ENCODE measurements around the gene VGLL4.
"Not testable (repeated sequence)": the region's sequence is repeated elsewhere in the genome, so short reads cannot be mapped to it uniquely, and the experiment has no call there.

The VGLL4 gene

DNA sequence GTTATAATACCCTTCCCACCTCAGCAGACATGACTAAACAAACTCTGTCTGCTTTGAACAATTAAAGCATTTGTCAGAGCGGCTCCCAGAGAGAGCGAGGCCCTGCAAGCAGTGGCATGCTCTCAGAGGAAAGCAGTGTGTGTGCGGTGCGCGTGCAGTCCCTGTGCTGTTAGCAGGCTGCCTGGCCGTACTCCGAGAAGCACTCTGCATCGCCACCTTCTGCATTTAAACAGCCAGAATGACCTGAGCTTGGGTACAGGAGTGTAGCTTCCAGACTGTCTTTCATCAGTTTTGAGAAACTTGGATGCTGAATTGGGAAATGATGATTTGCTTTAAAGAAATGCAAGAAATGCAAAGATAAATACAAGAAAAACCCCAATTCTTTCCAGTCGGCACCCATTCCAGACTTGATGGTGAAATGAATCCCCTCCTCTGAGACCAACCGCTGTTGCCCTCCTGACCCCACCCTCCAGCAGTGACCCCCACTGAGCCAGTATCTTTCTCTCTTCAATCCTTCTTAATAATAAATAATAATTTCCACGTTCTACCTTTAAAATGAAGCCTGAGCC is 113.5 kb downstream of the VGLL4 start:
- Histone ChIP-seq H3K79me1 (ENCODE audit: low read length) (no peaks in the 10 kb centered on the region), H2AK5ac (ENCODE audit: low read length) (no peak overlapping the region), H3K23ac (ENCODE audit: low read length) (no peak overlapping the region), H3K4me1 (ENCODE audit: control insufficient read depth, low read depth, low read length) (no peaks in the 10 kb centered on the region), H2BK120ac (ENCODE audit: low read depth, low read length) (no peak overlapping the region), H3K27me3 (ENCODE audit: insufficient read depth, low read length, poor library complexity) (no peaks in the 10 kb centered on the region), H3K56ac (ENCODE audit: low read length) (peak overlapping the region; percentile 7), H4K5ac (ENCODE audit: low read length) (no peak overlapping the region), H3K27ac (ENCODE audit: low read depth, low read length) (no peak overlapping the region), H4K8ac (ENCODE audit: low read depth, low read length) (no peak overlapping the region), H3K4me2 (ENCODE audit: low read length) (no peak overlapping the region), H3K9ac (ENCODE audit: low read length) (no peak overlapping the region), H3K36me3 (ENCODE audit: control insufficient read depth, insufficient read depth, low read length) (no peaks in the 10 kb centered on the region), H3K4ac (ENCODE audit: low read depth, low read length) (no peak overlapping the region), H3K79me2 (ENCODE audit: control insufficient read depth, insufficient read depth, low read length) (no peaks in the 10 kb centered on the region), H2BK5ac (ENCODE audit: low read length) (no peak overlapping the region), H2BK15ac (replicated peaks; ENCODE audit: low read depth) (no peak overlapping the region), H3K4me3 (ENCODE audit: low read length) (no peak overlapping the region), H3K18ac (ENCODE audit: low read length) (no peak overlapping the region)
- WGBS (ENCODE audit: extremely low coverage, insufficient coverage, low lambda C conversion rate): no CpG with 5 or more reads among the region's 11 CpGs
- DNase-seq: no peak

DNA sequence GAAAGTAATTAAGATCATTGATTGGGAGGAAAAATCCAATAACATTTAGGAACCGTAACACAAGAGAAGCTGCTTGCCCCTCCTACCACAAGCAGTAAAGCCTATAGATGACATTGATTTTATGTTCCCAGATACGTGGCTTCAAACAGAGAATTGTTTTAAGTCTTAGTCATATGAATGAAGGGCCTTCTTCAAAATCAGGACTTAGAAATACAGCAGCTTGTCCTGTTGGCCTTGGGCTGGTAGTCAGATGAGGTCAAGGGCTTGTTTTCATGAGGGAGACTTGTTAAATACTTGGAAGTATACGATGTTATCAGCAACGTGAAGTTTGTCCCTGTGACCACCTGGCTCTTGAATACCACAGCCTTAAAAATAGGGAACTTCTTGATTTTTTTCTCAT is 114.4 kb downstream of the VGLL4 start:
- Histone ChIP-seq H4K8ac (ENCODE audit: low read depth, low read length) (no peak overlapping the region), H3K27me3 (ENCODE audit: insufficient read depth, low read length, poor library complexity) (no peaks in the 10 kb centered on the region), H4K5ac (ENCODE audit: low read length) (no peak overlapping the region), H2AK5ac (ENCODE audit: low read length) (no peak overlapping the region), H3K9ac (ENCODE audit: low read length) (no peak overlapping the region), H3K56ac (ENCODE audit: low read length) (no peak overlapping the region), H3K18ac (ENCODE audit: low read length) (no peak overlapping the region), H3K36me3 (ENCODE audit: control insufficient read depth, insufficient read depth, low read length) (no peaks in the 10 kb centered on the region), H3K4ac (ENCODE audit: low read depth, low read length) (no peak overlapping the region), H2BK5ac (ENCODE audit: low read length) (no peak overlapping the region), H3K4me1 (ENCODE audit: control insufficient read depth, low read depth, low read length) (no peaks in the 10 kb centered on the region), H2BK15ac (replicated peaks; ENCODE audit: low read depth) (no peak overlapping the region), H3K4me3 (ENCODE audit: low read length) (no peak overlapping the region), H3K23ac (ENCODE audit: low read length) (no peak overlapping the region), H3K79me2 (ENCODE audit: control insufficient read depth, insufficient read depth, low read length) (no peaks in the 10 kb centered on the region), H3K27ac (ENCODE audit: low read depth, low read length) (no peak overlapping the region), H3K4me2 (ENCODE audit: low read length) (no peak overlapping the region), H2BK120ac (ENCODE audit: low read depth, low read length) (no peak overlapping the region), H3K79me1 (ENCODE audit: low read length) (no peaks in the 10 kb centered on the region)
- WGBS (ENCODE audit: extremely low coverage, insufficient coverage, low lambda C conversion rate): no CpG with 5 or more reads among the region's 4 CpGs
- no peak for DNase-seq

DNA sequence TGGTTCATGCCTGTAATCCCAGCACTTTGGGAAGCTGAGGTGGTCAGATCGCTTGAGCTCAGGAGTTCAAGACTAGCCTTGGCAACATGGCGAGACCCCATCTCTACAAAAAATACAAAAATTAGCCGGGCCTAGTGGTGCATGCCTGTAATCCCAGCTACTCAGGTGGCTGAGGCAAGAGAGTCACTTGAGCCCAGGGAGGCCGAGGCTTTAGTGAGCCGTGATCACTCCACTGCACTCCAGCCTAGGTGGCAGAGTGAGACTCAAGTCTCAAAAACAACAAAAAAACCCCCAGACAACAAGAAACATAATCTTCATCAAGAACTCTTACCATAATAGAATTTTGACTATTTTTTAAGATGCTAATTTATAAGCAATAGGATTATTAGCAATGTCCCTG is 117.6 kb downstream of the VGLL4 start:
- not testable (repeated sequence) for H3K4me3 ChIP-seq (ENCODE audit: low read length); H2BK5ac ChIP-seq (ENCODE audit: low read length); H3K4me2 ChIP-seq (ENCODE audit: low read length); H3K79me1 ChIP-seq (ENCODE audit: low read length); H2BK15ac ChIP-seq (replicated peaks; ENCODE audit: low read depth); H3K79me2 ChIP-seq (ENCODE audit: control insufficient read depth, insufficient read depth, low read length); H3K36me3 ChIP-seq (ENCODE audit: control insufficient read depth, insufficient read depth, low read length); H4K5ac ChIP-seq (ENCODE audit: low read length); DNase-seq; H3K56ac ChIP-seq (ENCODE audit: low read length); H3K4me1 ChIP-seq (ENCODE audit: control insufficient read depth, low read depth, low read length); H3K27ac ChIP-seq (ENCODE audit: low read depth, low read length); H3K9ac ChIP-seq (ENCODE audit: low read length); H3K18ac ChIP-seq (ENCODE audit: low read length); H4K8ac ChIP-seq (ENCODE audit: low read depth, low read length); H3K4ac ChIP-seq (ENCODE audit: low read depth, low read length); H3K27me3 ChIP-seq (ENCODE audit: insufficient read depth, low read length, poor library complexity); H2BK120ac ChIP-seq (ENCODE audit: low read depth, low read length); H3K23ac ChIP-seq (ENCODE audit: low read length); H2AK5ac ChIP-seq (ENCODE audit: low read length)
- no CpG with 5 or more reads among the region's 5 CpGs for WGBS (ENCODE audit: extremely low coverage, insufficient coverage, low lambda C conversion rate)

DNA sequence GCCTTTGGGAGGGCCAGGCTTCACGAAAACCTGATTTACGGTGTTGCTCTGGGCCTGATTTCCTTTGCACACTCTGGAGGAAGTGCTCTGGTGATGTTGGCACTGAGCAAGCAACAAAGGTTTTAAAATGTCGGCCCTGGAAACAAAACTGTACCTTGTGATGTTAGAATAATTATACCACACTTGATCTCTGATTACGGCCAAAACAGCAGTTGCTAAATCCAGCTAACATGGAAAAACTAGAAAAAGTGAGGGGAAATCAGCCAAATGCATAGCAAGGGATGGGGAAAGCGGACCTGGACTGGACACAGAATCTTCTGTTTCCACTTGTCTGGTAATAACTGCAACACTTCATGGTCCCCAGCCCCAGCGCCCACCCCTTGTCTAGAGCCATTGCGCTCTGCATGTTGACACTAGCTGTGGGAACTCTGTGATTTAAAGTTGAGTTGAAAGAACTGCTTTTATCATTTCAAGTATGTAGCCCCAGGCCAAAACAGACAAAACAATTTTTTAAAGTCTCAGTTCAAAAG is 120.1 kb downstream of the VGLL4 start:
- Histone ChIP-seq H2BK120ac (ENCODE audit: low read depth, low read length) (no peak overlapping the region), H3K4me1 (ENCODE audit: control insufficient read depth, low read depth, low read length) (no peaks in the 10 kb centered on the region), H3K9ac (ENCODE audit: low read length) (no peak overlapping the region), H2BK15ac (replicated peaks; ENCODE audit: low read depth) (no peak overlapping the region), H3K79me1 (ENCODE audit: low read length) (no peaks in the 10 kb centered on the region), H3K79me2 (ENCODE audit: control insufficient read depth, insufficient read depth, low read length) (no peaks in the 10 kb centered on the region), H3K23ac (ENCODE audit: low read length) (no peak overlapping the region), H3K18ac (ENCODE audit: low read length) (no peak overlapping the region), H4K5ac (ENCODE audit: low read length) (no peak overlapping the region), H3K36me3 (ENCODE audit: control insufficient read depth, insufficient read depth, low read length) (no peaks in the 10 kb centered on the region), H3K4me3 (ENCODE audit: low read length) (no peak overlapping the region), H3K4me2 (ENCODE audit: low read length) (no peak overlapping the region), H3K56ac (ENCODE audit: low read length) (no peak overlapping the region), H3K4ac (ENCODE audit: low read depth, low read length) (no peak overlapping the region), H3K27me3 (ENCODE audit: insufficient read depth, low read length, poor library complexity) (no peaks in the 10 kb centered on the region), H2AK5ac (ENCODE audit: low read length) (no peak overlapping the region), H4K8ac (ENCODE audit: low read depth, low read length) (no peak overlapping the region), H3K27ac (ENCODE audit: low read depth, low read length) (no peak overlapping the region), H2BK5ac (ENCODE audit: low read length) (no peak overlapping the region)
- DNase-seq: no peak
- no CpG with 5 or more reads among the region's 7 CpGs for WGBS (ENCODE audit: extremely low coverage, insufficient coverage, low lambda C conversion rate)

DNA sequence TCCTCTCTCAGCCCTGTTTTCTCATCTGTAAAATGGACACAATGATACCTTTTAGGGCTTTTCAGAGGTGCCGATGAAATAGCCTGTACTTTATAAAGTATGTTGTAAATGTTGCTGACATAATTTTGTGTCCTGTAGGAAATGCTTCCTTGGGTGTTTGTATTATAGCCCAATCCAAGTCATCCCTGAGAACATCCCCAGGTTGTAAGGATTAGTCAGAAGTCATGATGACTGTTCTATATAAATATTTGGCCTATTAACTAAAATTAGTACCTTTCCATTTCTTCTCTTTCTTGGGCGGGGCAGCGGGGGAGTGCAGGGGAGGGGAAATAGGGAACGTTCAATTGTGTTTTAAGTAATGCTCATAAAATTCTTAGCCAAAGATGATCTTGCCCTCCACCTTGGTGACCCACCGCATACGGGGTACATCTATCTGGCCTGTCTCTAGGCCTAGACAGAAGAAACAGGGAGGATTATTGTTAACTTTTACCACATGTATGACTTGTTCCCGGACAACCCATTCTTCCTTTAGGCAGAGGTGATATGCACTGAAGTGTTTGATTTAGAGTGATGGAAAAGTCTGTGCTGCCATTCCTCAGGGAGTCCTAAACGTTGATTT is 120.7 kb downstream of the VGLL4 start:
- Histone ChIP-seq H3K27me3 (ENCODE audit: insufficient read depth, low read length, poor library complexity) (no peaks in the 10 kb centered on the region), H3K4me2 (ENCODE audit: low read length) (no peak overlapping the region), H4K5ac (ENCODE audit: low read length) (no peak overlapping the region), H3K79me1 (ENCODE audit: low read length) (no peaks in the 10 kb centered on the region), H2BK15ac (replicated peaks; ENCODE audit: low read depth) (no peak overlapping the region), H2BK5ac (ENCODE audit: low read length) (no peak overlapping the region), H3K36me3 (ENCODE audit: control insufficient read depth, insufficient read depth, low read length) (no peaks in the 10 kb centered on the region), H2BK120ac (ENCODE audit: low read depth, low read length) (no peak overlapping the region), H3K9ac (ENCODE audit: low read length) (no peak overlapping the region), H3K4ac (ENCODE audit: low read depth, low read length) (no peak overlapping the region), H3K56ac (ENCODE audit: low read length) (no peak overlapping the region), H3K4me1 (ENCODE audit: control insufficient read depth, low read depth, low read length) (no peaks in the 10 kb centered on the region), H3K79me2 (ENCODE audit: control insufficient read depth, insufficient read depth, low read length) (no peaks in the 10 kb centered on the region), H3K23ac (ENCODE audit: low read length) (no peak overlapping the region), H3K4me3 (ENCODE audit: low read length) (no peak overlapping the region), H4K8ac (ENCODE audit: low read depth, low read length) (no peak overlapping the region), H2AK5ac (ENCODE audit: low read length) (no peak overlapping the region), H3K18ac (ENCODE audit: low read length) (no peak overlapping the region), H3K27ac (ENCODE audit: low read depth, low read length) (no peak overlapping the region)
- no peak for DNase-seq
- WGBS (ENCODE audit: extremely low coverage, insufficient coverage, low lambda C conversion rate): no CpG with 5 or more reads among the region's 8 CpGs

DNA sequence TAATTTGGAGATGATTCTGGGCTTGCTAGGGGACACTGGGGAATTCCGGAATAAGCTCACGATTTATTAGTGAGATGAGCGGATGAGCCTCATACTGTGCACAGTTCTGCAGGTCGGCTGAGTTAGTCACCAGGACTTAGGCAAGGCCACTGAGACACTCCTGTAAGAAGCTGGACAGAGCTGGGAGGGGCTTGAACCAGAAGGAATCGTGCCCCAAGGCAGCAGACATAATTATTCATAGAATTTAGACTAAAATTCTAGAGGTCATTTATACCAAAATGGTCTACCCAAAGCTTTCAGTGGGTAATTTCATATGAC is 121.4 kb downstream of the VGLL4 start:
- H3K79me1 ChIP-seq (ENCODE audit: low read length): no peaks in the 10 kb centered on the region
- no peak overlapping the region for H3K18ac ChIP-seq (ENCODE audit: low read length)
- DNase-seq: no peak
- no peak overlapping the region for H2BK5ac ChIP-seq (ENCODE audit: low read length)
- no peak overlapping the region for H3K4me3 ChIP-seq (ENCODE audit: low read length)
- no peak overlapping the region for H2BK15ac ChIP-seq (replicated peaks; ENCODE audit: low read depth)
- H3K4me1 ChIP-seq (ENCODE audit: control insufficient read depth, low read depth, low read length): no peaks in the 10 kb centered on the region
- no CpG with 5 or more reads among the region's 5 CpGs for WGBS (ENCODE audit: extremely low coverage, insufficient coverage, low lambda C conversion rate)
- H3K36me3 ChIP-seq (ENCODE audit: control insufficient read depth, insufficient read depth, low read length): no peaks in the 10 kb centered on the region
- no peak overlapping the region for H3K27ac ChIP-seq (ENCODE audit: low read depth, low read length)
- H3K79me2 ChIP-seq (ENCODE audit: control insufficient read depth, insufficient read depth, low read length): no peaks in the 10 kb centered on the region
- H4K8ac ChIP-seq (ENCODE audit: low read depth, low read length): no peak overlapping the region
- H3K27me3 ChIP-seq (ENCODE audit: insufficient read depth, low read length, poor library complexity): no peaks in the 10 kb centered on the region
- no peak overlapping the region for H3K4me2 ChIP-seq (ENCODE audit: low read length)
- no peak overlapping the region for H2BK120ac ChIP-seq (ENCODE audit: low read depth, low read length)
- H3K9ac ChIP-seq (ENCODE audit: low read length): no peak overlapping the region
- no peak overlapping the region for H3K4ac ChIP-seq (ENCODE audit: low read depth, low read length)
- H4K5ac ChIP-seq (ENCODE audit: low read length): no peak overlapping the region
- no peak overlapping the region for H3K56ac ChIP-seq (ENCODE audit: low read length)
- no peak overlapping the region for H2AK5ac ChIP-seq (ENCODE audit: low read length)
- no peak overlapping the region for H3K23ac ChIP-seq (ENCODE audit: low read length)

Data from mesendoderm (in vitro differentiated cells).